ENCODE data around the gene MYNN.

DNA sequence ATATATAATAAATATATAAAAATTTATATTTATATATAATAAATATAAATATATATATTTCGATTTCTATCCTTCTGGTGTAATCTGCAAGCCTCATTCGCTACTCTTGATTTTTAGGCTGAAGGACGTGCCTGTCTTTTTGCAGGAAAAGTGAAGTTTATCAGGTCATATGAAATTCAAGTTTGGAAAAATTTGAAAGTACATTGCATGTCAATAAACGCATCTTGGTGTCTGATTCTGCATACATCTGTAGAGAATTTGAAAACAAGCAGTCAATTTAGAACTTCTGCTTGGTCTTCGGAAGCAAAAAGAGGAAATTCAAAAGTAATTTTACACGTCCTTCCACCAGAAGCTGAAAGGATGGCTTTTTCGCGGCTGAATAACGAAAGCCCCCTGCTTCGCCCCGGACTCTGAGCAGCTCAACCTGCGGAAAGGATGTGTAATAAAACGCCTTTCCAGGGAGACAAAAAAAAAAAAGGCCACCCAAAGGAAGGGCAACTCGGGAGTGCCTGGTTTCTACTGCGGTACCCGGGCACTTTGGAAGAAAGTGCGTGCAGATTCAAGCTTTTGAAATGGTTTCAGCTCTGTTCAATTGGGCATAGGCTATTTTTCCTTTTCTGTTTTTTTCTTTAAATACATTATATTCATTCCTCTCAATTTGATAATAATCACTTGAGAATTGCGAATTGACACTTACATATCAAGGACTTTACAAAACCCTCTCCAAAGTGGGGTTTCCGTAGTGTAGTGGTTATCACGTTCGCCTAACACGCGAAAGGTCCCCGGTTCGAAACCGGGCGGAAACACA, 1.5 kb upstream of the MYNN start:
- TF ChIP-seq, protein P1, sequence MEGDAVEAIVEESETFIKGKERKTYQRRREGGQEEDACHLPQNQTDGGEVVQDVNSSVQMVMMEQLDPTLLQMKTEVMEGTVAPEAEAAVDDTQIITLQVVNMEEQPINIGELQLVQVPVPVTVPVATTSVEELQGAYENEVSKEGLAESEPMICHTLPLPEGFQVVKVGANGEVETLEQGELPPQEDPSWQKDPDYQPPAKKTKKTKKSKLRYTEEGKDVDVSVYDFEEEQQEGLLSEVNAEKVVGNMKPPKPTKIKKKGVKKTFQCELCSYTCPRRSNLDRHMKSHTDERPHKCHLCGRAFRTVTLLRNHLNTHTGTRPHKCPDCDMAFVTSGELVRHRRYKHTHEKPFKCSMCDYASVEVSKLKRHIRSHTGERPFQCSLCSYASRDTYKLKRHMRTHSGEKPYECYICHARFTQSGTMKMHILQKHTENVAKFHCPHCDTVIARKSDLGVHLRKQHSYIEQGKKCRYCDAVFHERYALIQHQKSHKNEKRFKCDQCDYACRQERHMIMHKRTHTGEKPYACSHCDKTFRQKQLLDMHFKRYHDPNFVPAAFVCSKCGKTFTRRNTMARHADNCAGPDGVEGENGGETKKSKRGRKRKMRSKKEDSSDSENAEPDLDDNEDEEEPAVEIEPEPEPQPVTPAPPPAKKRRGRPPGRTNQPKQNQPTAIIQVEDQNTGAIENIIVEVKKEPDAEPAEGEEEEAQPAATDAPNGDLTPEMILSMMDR (IDR thresholded peaks at IDR 0.05; ENCODE audit: low read depth, low read length): no peak
- TF ChIP-seq EZH2phosphoT487 (IDR thresholded peaks at IDR 0.05; ENCODE audit: low read depth): no peak

All from OCI-LY3 (cell line).